ENCODE results near the gene WWC2.

The WWC2 gene

GRCh38 chr4:183263787-183264386 is 164.8 kb downstream of the WWC2 start:
- no peak for DNase-seq

GRCh38 chr4:183264614-183265013 is 165.6 kb downstream of the WWC2 start:
- no peak for DNase-seq

- DNase-seq: no peak
These were observed 167.3 kb downstream of the WWC2 start for GRCh38 chr4:183266371-183266770.

- no peak for DNase-seq
These were observed 169.5 kb downstream of the WWC2 start for GRCh38 chr4:183268556-183268955.

- no peak for DNase-seq
These were observed 173.3 kb downstream of the WWC2 start for GRCh38 chr4:183272384-183272783.

- DNase-seq: no peak
These were observed 177.0 kb downstream of the WWC2 start for GRCh38 chr4:183276106-183276505.

GRCh38 chr4:183284258-183284785 is 185.3 kb downstream of the WWC2 start:
- no peak for DNase-seq

- DNase-seq: no peak
These were observed 185.9 kb downstream of the WWC2 start for GRCh38 chr4:183284965-183285364.

- no peak for DNase-seq
These were observed 186.8 kb downstream of the WWC2 start for GRCh38 chr4:183285886-183286285.

GRCh38 chr4:183286590-183287308 is 187.7 kb downstream of the WWC2 start:
- no peak for DNase-seq

- no peak for DNase-seq
These were observed 188.2 kb downstream of the WWC2 start for GRCh38 chr4:183287309-183287659.

GRCh38 chr4:183287677-183288076 is 188.6 kb downstream of the WWC2 start:
- no peak for DNase-seq

GRCh38 chr4:183288955-183289354 is 189.9 kb downstream of the WWC2 start:
- DNase-seq: no peak

GRCh38 chr4:183289688-183290087 is 190.6 kb downstream of the WWC2 start:
- no peak for DNase-seq

GRCh38 chr4:183291070-183291469 is 192.0 kb downstream of the WWC2 start:
- peak; percentile 3 for DNase-seq

GRCh38 chr4:183295711-183296110 is 196.7 kb downstream of the WWC2 start:
- no peak for DNase-seq

GRCh38 chr4:183297675-183298074 is 198.6 kb downstream of the WWC2 start:
- no peak for DNase-seq

- DNase-seq: no peak
These were observed 200.4 kb downstream of the WWC2 start for GRCh38 chr4:183299464-183299863.

GRCh38 chr4:183300070-183300469 is 201.0 kb downstream of the WWC2 start:
- no peak for DNase-seq

- DNase-seq: no peak
These were observed 201.6 kb downstream of the WWC2 start for GRCh38 chr4:183300655-183301054.

GRCh38 chr4:183303301-183303700 is 204.2 kb downstream of the WWC2 start:
- DNase-seq: no peak

GRCh38 chr4:183304067-183304466 is 205.0 kb downstream of the WWC2 start:
- no peak for DNase-seq

GRCh38 chr4:183304538-183304937 is 205.5 kb downstream of the WWC2 start:
- DNase-seq: no peak

- no peak for DNase-seq
These were observed 207.8 kb downstream of the WWC2 start for GRCh38 chr4:183306811-183307210.

GRCh38 chr4:183312841-183313240 is 213.8 kb downstream of the WWC2 start:
- DNase-seq: no peak

All from NCI-H2107 (cell line).